Adrenal gland (tissue), 12 donors: ENCODE measurements around the gene NOCT. TPM values are rescaled to one million over a fixed set of nuclear protein-coding genes. Genes with fewer than 3 reads are reported as not detected.

Source experiments
- DNase-seq, 7 donors: peaks; one replicate each; pipeline ENCODE4 v3.0.0-alpha.2; 2019 to 2020
- H3K27ac ChIP-seq, 5 donors: fragments of 200-600 bp; sonication (generic) in 4 of 5; 1 replicate in 3 of 5; 2 replicates in 2 of 5; pipeline versions ENCODE4 v1.5.1 to v1.8.0; 2016 to 2020; ENCODE audit warnings: mild to moderate bottlenecking in 1 of 5
- H3K27me3 ChIP-seq: fragments of 200-600 bp; 2 replicates; pipeline ENCODE4 v1.8.0; 2021
- H3K36me3 ChIP-seq, 2 donors: fragments of 200-600 bp; replicated peaks in 1 of 2; 1 replicate in 1 of 2; 2 replicates in 1 of 2; pipeline versions ENCODE4 v1.5.1 to v1.8.0; 2018 to 2022
- H3K4me1 ChIP-seq, 2 donors: fragments of 200-600 bp; replicated peaks in 1 of 2; 1 replicate in 1 of 2; 2 replicates in 1 of 2; pipeline versions ENCODE4 v1.5.1 to v1.8.0; 2018 to 2021
- H3K4me3 ChIP-seq, 4 donors: fragments of 200-600 bp; sonication (generic) in 3 of 4; one replicate each; pipeline ENCODE4 v1.5.1; 2016 to 2018
- H3K9me3 ChIP-seq, 3 donors: fragments of 200-600 bp; sonication (generic) in 1 of 3; replicated peaks in 1 of 3; 1 replicate in 2 of 3; 2 replicates in 1 of 3; pipeline versions ENCODE4 v1.5.1 to v1.8.0; 2016 to 2021
- POLR2A ChIP-seq, 2 donors: fragments of 450-650 bp; IDR thresholded peaks; one replicate each; pipeline ENCODE4 v1.6.1; 2017; ENCODE audit warnings: antibody characterized with exemption in 2 of 2, mild to moderate bottlenecking in 2 of 2, moderate library complexity in 1 of 2
- WGBS, 4 donors: extraction: QIAGEN DNeasy Blood & Tissue Kit in 2 of 4; methylation state at CpG; one replicate each; pipeline versions ENCODE4 v1.1.5 to v1.1.7; 2013 to 2017; 5-methylcytosine and 5-hydroxymethylcytosine counted together
- intact Hi-C, 2 donors: fragments of 100-400 bp; cut with DNase I; formaldehyde crosslinking; loops; one replicate each; pipeline versions ENCODE4 v1.14.1 to v1.15.0; 2022 to 2023
- polyA plus RNA-seq, 3 donors: library from polyadenylated mRNA; stranded (reverse); fragments of 200-250 nt in 2 of 3; fragments of 350-450 nt in 1 of 3; fragmentation: Illumina TruSeq in 1 of 3; extraction: RNeasy Lipid Tissue Mini Kit (QIAGEN cat#74804) in 1 of 3; gene quantifications; one replicate each; pipeline ENCODE4 v1.2.3, GENCODE V29; 2013 to 2014
- small RNA-seq, 2 donors: library from RNA; depleted of rRNA; stranded (forward); fragments of <200 nt; gene quantifications; one replicate each; pipeline ENCODE3, GENCODE V24; 2016
- total RNA-seq, 9 donors: library from RNA; depleted of rRNA in 4 of 9; stranded (reverse); fragments of >200 nt in 4 of 9; fragments of 120-200 nt in 1 of 9; fragmentation: NEBNext Ultra II Directional in 1 of 9; extraction: Animal tissue kit (Norgen Biotek cat#: 25700) in 1 of 9; gene quantifications; one replicate each; pipeline versions ENCODE4 v1.1.0 to v1.2.4, GENCODE V29; 2013 to 2023
- TF ChIP-seq, protein P1 (sequence below), 6 experiments: fragments of 450-650 bp in 4 of 6; fragments of 200-600 bp in 2 of 6; sonication (generic) in 1 of 6; IDR thresholded peaks; 1 replicate in 5 of 6; 2 replicates in 1 of 6; pipeline versions ENCODE4 v1.5.1 to v1.8.0; 2016 to 2021; ENCODE audit warnings: antibody characterized with exemption in 6 of 6, mild to moderate bottlenecking in 2 of 6, moderate library complexity in 1 of 6
- donor health status: healthy with polysubstance abuse.
- donor health status: Bipolar disorder and iron deficiency.
- donor health status: DM: yes; HTN: yes; CAD: no.
- donor health status: DM: no; HTN: no; CAD: no.
- donor health status: DM: no; HTN: no; CAD: no.
- donor health status: DM: yes; HTN: yes; CAD: no.

The NOCT gene
- total and polyA plus RNA-seq, 12 donors = 1.2 to 17.0 (median 6.4) TPM

DNA sequence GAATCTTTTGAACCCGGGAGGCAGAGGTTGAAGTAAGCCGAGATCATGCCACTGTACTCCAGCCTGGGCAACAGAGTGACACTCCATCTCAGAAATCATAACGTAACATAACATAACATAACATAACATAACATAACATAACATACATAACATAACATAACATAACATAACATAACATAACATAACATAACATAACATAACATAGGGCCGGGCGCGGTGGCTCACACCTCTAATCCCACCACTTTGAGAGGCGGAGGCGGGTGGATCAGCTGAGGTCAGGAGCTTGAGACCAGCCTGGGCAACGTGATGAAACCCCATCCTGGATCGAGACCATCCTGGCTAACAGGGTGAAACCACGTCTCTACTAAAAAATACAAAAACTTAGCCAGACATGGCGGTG is 76.7 kb downstream of the NOCT start:
- H3K27me3 ChIP-seq = no peaks in the 10 kb centered on the region
- DNase-seq = no peak
- no peaks in the 10 kb centered on the region for H3K36me3 ChIP-seq
- intact Hi-C loops = loop anchor here in 1 of 2 donors (10.0 kb wide), 1 partner anchor 203 kb away; no protein-coding TSS in a partner anchor
- H3K9me3 ChIP-seq = no peaks in the 10 kb centered on the region
- TF ChIP-seq, protein P1, sequence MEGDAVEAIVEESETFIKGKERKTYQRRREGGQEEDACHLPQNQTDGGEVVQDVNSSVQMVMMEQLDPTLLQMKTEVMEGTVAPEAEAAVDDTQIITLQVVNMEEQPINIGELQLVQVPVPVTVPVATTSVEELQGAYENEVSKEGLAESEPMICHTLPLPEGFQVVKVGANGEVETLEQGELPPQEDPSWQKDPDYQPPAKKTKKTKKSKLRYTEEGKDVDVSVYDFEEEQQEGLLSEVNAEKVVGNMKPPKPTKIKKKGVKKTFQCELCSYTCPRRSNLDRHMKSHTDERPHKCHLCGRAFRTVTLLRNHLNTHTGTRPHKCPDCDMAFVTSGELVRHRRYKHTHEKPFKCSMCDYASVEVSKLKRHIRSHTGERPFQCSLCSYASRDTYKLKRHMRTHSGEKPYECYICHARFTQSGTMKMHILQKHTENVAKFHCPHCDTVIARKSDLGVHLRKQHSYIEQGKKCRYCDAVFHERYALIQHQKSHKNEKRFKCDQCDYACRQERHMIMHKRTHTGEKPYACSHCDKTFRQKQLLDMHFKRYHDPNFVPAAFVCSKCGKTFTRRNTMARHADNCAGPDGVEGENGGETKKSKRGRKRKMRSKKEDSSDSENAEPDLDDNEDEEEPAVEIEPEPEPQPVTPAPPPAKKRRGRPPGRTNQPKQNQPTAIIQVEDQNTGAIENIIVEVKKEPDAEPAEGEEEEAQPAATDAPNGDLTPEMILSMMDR (IDR thresholded peaks at IDR 0.05) = no peak
- no peak for TF ChIP-seq POLR2A (IDR thresholded peaks at IDR 0.05)
- no peak overlapping the region for H3K27ac ChIP-seq
- H3K4me3 ChIP-seq = no peak overlapping the region
- WGBS, 4 donors = 81 to 91% (median 84%) methylated on average over 11 to 12 of the region's 12 CpGs
- no peaks in the 10 kb centered on the region for H3K4me1 ChIP-seq

Small RNA genes lying within 50 kb of the gene (small RNA-seq; reads per million reads assigned to genes)
- gene RNU6-531P = 0 reads per million in 2 donors

Other genes starting within 250 kb of the NOCT start
- 10 to 100 TPM; 14.0 to 54.4 (median 36.3) TPM for gene ELF2, start 161.4 kb downstream of the NOCT start, total RNA-seq
- 10 to 100 TPM; 14.8 to 20.7 (median 15.9) TPM for gene ELF2, start 161.4 kb downstream of the NOCT start, polyA plus RNA-seq